Mucosa of rectum (tissue), 2 donors: ENCODE results near the gene RIMS4.

Source experiments
- H3K27ac ChIP-seq, 2 donors: one replicate each; pipeline ENCODE4 v1.7.0; 2013; ENCODE audit warnings: inconsistent platforms in 2 of 2, low read depth in 2 of 2, low read length in 2 of 2
- H3K27me3 ChIP-seq, 2 donors: one replicate each; pipeline ENCODE4 v1.7.0; 2013; ENCODE audit warnings: low read length in 2 of 2; ENCODE audit not compliant: control insufficient read depth in 2 of 2, insufficient read depth in 2 of 2
- H3K36me3 ChIP-seq, 2 donors: one replicate each; pipeline ENCODE4 v1.7.0; 2013; ENCODE audit warnings: low read length in 2 of 2; ENCODE audit not compliant: control insufficient read depth in 2 of 2, insufficient read depth in 2 of 2
- H3K4me1 ChIP-seq, 2 donors: one replicate each; pipeline ENCODE4 v1.7.0; 2013; ENCODE audit warnings: low read length in 2 of 2, mild to moderate bottlenecking in 1 of 2; ENCODE audit not compliant: control insufficient read depth in 2 of 2, insufficient read depth in 2 of 2
- H3K4me3 ChIP-seq, 2 donors: one replicate each; pipeline ENCODE4 v1.7.0; 2013; ENCODE audit warnings: low read length in 2 of 2
- H3K9ac ChIP-seq, 2 donors: one replicate each; pipeline ENCODE4 v1.7.0; 2013; ENCODE audit warnings: low read length in 2 of 2, low read depth in 1 of 2, mild to moderate bottlenecking in 1 of 2
- H3K9me3 ChIP-seq, 2 donors: one replicate each; pipeline ENCODE4 v1.7.0; 2013; ENCODE audit warnings: low read length in 2 of 2; ENCODE audit not compliant: control insufficient read depth in 2 of 2
- donor health status: healthy.
- donor health status: Normal muscosa, but diverticular disease.

Gene RIMS4

GRCh38 chr20:44802702-44803101, 7.6 kb downstream of the RIMS4 start:
- H3K4me1 ChIP-seq, result peaks cover 3 to 4% of the 10 kb centered on the region in 2 donors
- H3K4me3 ChIP-seq, result no peak overlapping the region
- no peaks in the 10 kb centered on the region for H3K36me3 ChIP-seq
- no peaks in the 10 kb centered on the region for H3K9me3 ChIP-seq
- peaks cover 2 to 4% of the 10 kb centered on the region in 2 donors for H3K27me3 ChIP-seq
- no peak overlapping the region for H3K9ac ChIP-seq
- no peak overlapping the region for H3K27ac ChIP-seq

GRCh38 chr20:44800391-44801046, 9.8 kb downstream of the RIMS4 start:
- H3K9ac ChIP-seq, result no peak overlapping the region
- H3K36me3 ChIP-seq, result no peaks in the 10 kb centered on the region
- no peak overlapping the region for H3K27ac ChIP-seq
- H3K4me3 ChIP-seq, result no peak overlapping the region
- no peaks in the 10 kb centered on the region for H3K27me3 ChIP-seq
- H3K9me3 ChIP-seq, result no peaks in the 10 kb centered on the region
- H3K4me1 ChIP-seq, result peaks cover 3 to 4% of the 10 kb centered on the region in 2 donors

- Histone ChIP-seq H3K9ac (no peak overlapping the region), H3K4me1 (peaks cover 3 to 4% of the 10 kb centered on the region in 2 donors)
These were observed 10.7 kb downstream of the RIMS4 start for GRCh38 chr20:44799691-44800090.

DNA sequence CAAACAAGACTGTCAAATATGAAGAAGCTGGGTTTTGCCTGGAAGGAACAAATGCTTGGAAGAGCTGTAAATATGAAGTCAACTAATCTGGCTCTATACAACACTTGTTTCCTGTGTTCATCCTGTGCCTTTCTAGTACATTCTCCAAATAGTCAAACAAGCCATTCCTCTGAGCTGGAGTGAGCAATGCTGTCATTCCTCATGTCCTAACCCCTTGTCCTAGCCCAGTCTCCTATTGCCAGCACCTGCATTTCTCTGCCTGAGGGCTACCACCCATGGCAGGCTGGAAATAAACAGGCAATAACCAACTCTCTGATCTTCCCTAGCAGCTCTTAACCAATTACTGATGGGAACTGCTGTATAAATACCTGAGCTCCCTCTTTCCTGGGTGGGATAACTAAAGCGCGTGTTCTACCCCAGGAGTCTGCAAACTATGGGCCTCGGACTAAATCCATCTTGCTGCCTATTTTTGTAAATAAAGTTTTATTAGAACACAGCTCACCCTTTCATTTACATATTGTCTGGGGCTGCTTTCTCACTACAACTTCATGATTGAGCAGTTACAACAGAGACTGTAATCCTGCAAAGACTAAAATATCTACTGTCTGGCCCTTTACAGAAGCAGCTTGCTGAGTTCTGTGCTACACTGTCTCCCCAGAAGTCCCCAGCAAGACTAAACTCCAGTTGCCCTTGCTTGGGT, 13.4 kb downstream of the RIMS4 start:
- H3K4me1 ChIP-seq, result peaks cover 3 to 4% of the 10 kb centered on the region in 2 donors
- no peak overlapping the region for H3K9ac ChIP-seq
- no peak overlapping the region for H3K4me3 ChIP-seq

More at GRCh38 chr20:44799691-44800090, 10.7 kb downstream of the RIMS4 start:
- Histone ChIP-seq H3K4me3 (no peak overlapping the region), H3K36me3 (no peaks in the 10 kb centered on the region), H3K9me3 (no peaks in the 10 kb centered on the region), H3K27ac (no peak overlapping the region), H3K27me3 (no peaks in the 10 kb centered on the region)

DNA sequence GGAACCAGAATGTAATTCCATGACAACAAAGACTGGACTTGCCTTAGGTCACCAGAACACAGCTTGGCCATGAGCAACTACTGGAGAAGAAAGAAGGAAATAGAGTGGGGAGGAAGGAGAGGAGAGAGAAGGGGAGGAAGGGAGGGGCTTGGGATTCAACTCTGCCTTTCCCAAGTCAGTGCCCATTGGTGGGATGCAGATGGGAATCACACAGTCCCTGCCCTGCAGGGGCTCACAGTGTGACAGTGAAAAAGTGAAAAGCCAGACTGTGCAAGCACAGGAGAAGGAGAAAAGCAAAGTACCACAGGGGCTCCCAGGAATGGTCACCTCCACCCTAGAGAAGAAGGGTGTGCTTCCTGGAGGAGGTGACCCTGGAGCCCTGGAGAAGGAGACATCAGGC, 14.0 kb downstream of the RIMS4 start:
- no peak overlapping the region for H3K4me3 ChIP-seq
- H3K4me1 ChIP-seq, result peaks cover under 1 to 3% of the 10 kb centered on the region in 2 donors
- no peaks in the 10 kb centered on the region for H3K27me3 ChIP-seq
- no peak overlapping the region for H3K27ac ChIP-seq
- no peak overlapping the region for H3K9ac ChIP-seq
- no peaks in the 10 kb centered on the region for H3K9me3 ChIP-seq
- no peaks in the 10 kb centered on the region for H3K36me3 ChIP-seq

More for the DNA sequence above, 13.4 kb downstream of the RIMS4 start:
- Histone ChIP-seq H3K36me3 (no peaks in the 10 kb centered on the region), H3K27me3 (no peaks in the 10 kb centered on the region), H3K9me3 (no peaks in the 10 kb centered on the region), H3K27ac (no peak overlapping the region)

DNA sequence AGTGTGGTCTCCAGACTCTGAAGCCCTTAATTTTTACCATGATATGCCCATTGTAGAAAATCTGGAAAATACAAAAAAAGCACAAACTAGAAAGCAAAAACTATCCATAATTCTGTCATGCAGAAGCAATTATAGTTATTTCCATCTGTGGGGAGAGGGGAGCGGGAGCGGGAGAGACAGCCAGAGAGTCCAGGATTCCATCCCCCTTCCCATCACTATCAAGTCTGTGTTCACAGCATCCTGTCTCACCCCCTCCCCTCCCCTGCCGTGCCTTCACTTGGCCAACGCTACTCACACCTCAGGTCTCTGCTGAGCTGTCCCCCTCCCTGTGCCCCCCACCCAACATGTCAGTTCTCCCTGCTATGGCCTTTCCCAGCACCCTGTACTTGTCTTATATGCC, 14.5 kb downstream of the RIMS4 start:
- Histone ChIP-seq H3K4me3 (no peak overlapping the region), H3K27ac (no peak overlapping the region), H3K36me3 (no peaks in the 10 kb centered on the region), H3K4me1 (no peaks in the 10 kb centered on the region), H3K27me3 (no peaks in the 10 kb centered on the region), H3K9me3 (no peaks in the 10 kb centered on the region), H3K9ac (no peak overlapping the region)

DNA sequence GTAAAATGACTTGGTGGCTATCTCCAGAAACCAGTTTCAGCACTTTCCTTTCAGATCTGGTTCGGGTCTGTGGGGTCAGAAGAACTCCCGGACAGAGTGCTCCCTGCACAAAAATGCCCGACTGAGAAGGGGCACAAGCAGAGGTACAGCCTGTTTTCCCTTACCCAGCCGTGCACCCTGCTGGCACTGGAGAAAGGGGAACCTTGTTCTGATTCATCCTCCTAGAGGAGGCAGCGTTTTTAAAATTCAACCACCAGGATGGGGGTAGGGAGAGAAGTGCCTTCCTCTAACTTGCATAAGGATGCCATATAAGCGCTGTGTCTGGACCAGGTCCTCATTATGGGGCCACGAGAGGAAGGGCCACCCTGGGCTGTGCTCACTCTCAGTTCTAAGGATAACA, 17.6 kb downstream of the RIMS4 start:
- no peaks in the 10 kb centered on the region for H3K36me3 ChIP-seq
- H3K4me3 ChIP-seq, result no peak overlapping the region
- H3K4me1 ChIP-seq, result no peaks in the 10 kb centered on the region
- H3K9ac ChIP-seq, result no peak overlapping the region
- H3K27ac ChIP-seq, result no peak overlapping the region
- H3K9me3 ChIP-seq, result no peaks in the 10 kb centered on the region
- peaks cover 0 to 2% of the 10 kb centered on the region in 2 donors for H3K27me3 ChIP-seq

DNA sequence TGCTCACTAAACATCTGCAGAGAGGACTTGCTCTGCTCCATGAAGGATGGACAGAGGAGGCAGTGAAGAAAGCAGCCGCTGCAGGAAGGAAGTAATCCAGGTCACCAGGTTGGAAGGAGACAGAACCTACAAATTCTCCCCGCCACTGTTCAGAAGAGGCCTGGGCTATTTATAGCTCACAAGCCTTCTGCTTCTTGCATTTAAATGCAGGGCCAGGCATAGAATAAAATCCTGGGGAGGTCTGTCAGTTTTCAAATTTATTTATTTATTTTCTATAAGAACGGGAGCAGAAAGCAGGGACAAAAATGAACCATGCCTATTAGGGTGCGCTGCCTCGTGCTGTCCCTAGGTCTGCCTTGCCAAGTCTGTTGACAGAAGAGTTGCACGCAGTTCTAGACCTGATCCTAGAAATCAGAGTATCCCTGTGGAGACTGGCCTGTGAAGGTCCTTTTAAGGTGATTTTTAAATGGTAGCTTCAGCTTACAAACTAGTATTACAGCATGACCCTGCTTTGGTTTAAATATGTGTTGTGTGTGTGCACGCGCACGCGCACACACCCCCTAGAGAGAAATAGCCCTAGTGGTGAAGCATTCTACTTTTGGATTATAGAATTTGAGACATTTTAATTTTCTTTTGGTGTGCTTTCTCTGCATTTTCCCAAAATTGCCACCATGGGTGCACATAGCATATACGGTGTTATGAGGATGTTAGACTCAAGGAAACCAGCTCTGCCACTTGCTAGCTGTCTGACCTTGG, 19.5 kb downstream of the RIMS4 start:
- Histone ChIP-seq H3K27ac (no peak overlapping the region), H3K27me3 (peaks cover 0 to 2% of the 10 kb centered on the region in 2 donors), H3K9ac (no peak overlapping the region), H3K36me3 (no peaks in the 10 kb centered on the region), H3K9me3 (no peaks in the 10 kb centered on the region), H3K4me3 (no peak overlapping the region), H3K4me1 (peaks cover 0 to 3% of the 10 kb centered on the region in 2 donors)

DNA sequence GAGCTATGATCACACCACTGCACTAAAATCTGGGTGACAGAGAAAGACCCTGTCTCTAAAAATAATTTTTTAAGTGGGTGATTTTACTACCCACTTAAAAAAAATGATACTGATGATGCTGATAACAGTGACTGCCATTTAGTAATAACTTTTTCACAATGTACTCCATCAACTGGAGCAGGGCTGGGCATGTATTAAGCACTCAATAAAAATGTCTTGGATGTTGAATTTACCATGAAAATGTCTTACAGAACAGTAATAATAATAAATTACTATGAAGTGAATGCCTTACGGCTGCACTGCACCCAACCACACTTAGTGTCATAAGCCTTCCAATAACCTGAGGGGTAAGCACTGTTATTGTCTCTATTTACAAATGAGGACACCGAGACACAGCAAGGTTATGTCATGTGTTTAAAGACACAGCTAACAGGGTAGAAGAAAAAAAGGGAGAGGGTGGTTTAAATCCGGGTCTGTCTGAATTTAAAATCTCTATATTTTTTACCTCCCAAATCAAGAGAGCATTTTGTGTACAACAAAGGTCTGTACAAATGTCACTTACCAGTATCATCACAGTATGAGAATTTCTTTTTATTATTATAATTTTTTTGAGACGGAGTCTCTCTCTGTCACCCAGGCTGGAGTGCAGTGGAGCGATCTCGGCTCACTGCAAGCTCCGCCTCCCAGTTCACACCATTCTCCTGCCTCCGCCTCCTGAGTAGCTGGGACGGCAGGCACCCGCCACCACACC, 21.5 kb downstream of the RIMS4 start:
- Histone ChIP-seq H3K9me3 (no peaks in the 10 kb centered on the region), H3K27me3 (peaks cover 0 to 2% of the 10 kb centered on the region in 2 donors), H3K4me3 (no peak overlapping the region), H3K36me3 (no peaks in the 10 kb centered on the region), H3K9ac (no peak overlapping the region), H3K4me1 (peaks cover 0 to 3% of the 10 kb centered on the region in 2 donors), H3K27ac (no peak overlapping the region)
